H7 (cell line): ENCODE measurements around the gene RAF1. TPM values are rescaled to one million over a fixed set of nuclear protein-coding genes. Genes with fewer than 3 reads are reported as not detected.

Source experiments
- DNase-seq: peaks from one replicate; pipeline ENCODE4 v3.0.0; 2012
- H3K27me3 ChIP-seq: 2 replicates; pipeline ENCODE4 v1.6.0; 2011; ENCODE audit warnings: mild to moderate bottlenecking, low read length; ENCODE audit not compliant: control insufficient read depth, insufficient read depth
- H3K36me3 ChIP-seq: replicated peaks from 2 replicates; pipeline ENCODE4 v1.5.1; 2011; ENCODE audit warnings: low read length; ENCODE audit not compliant: control insufficient read depth, insufficient read depth
- H3K4me3 ChIP-seq: 2 replicates; pipeline ENCODE4 v1.5.1; 2011; ENCODE audit warnings: low read depth, mild to moderate bottlenecking, control low read depth, low read length, moderate library complexity; ENCODE audit not compliant: insufficient read depth
- total RNA-seq: library from RNA; depleted of rRNA; stranded (reverse); fragments of >200 nt; shearing (Covaris generic); gene quantifications from 2 replicates; pipeline ENCODE4 v1.2.3, GENCODE V29; 2014

Gene RAF1
- total RNA-seq, 1 experiment from 2014 or later: 158 TPM

DNA sequence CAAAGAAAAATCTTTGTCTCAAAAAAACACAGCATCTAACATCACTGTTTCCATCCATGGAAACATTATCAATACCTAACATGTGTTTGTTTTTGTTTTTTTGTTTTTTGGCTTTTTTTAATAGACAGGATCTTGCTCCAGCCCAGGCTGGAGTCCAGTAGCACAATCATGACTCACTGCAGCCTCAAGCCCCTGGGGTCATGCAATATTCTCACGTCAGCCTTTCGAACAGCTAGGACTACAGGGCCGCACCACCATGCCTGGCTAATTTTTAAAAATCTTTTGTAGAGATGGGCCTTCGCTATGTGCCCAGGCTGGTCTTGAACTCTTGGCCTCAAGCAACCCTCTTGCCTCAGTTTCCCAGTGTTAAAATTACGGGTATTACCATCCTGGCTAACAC, 52.8 kb downstream of the RAF1 start:
- Histone ChIP-seq H3K36me3 (peaks cover 8% of the 10 kb centered on the region), H3K27me3 (no peaks in the 10 kb centered on the region), H3K4me3 (no peak overlapping the region)
- no peak for DNase-seq

DNA sequence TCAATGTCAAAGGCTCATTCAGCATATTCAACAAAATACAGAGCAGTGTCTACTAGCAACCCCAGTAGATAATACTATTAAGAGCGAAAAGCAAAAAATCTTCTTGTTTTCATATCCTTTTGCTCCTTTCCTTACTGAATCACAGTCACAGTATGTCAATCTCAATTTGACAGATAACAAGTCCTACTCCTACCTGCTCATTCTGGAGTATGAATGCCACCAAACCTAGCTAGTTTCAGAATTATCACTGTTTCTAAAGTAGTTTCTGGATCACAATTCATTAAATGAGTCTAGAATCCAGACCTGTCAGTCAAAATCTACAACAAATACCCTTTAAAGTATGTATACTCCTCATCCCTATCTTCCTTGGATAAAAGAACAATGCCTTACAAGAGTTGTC, 55.5 kb downstream of the RAF1 start:
- H3K36me3 ChIP-seq: peaks cover 11% of the 10 kb centered on the region
- no peaks in the 10 kb centered on the region for H3K27me3 ChIP-seq
- DNase-seq: no peak
- H3K4me3 ChIP-seq: no peak overlapping the region

DNA sequence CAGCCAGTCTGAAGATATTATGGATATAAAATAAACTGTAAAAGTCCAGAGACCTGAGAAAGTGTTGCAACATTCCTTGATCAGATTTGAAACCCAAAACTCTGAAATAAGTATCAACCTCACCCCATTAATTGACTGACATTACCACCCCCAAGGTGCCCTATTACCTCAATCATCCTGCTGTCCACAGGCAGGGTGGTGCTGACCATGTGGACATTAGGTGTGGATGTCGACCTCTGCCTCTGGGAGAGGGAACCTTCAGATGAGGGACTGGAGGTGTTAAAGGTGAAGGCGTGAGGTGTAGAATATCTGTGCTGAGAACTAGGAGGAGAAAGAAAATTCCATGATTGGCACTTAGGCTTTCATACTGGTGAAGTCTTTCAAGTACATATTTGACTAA, 59.9 kb downstream of the RAF1 start:
- no peak for DNase-seq
- Histone ChIP-seq H3K27me3 (no peaks in the 10 kb centered on the region), H3K36me3 (peaks cover 22% of the 10 kb centered on the region), H3K4me3 (no peak overlapping the region)

DNA sequence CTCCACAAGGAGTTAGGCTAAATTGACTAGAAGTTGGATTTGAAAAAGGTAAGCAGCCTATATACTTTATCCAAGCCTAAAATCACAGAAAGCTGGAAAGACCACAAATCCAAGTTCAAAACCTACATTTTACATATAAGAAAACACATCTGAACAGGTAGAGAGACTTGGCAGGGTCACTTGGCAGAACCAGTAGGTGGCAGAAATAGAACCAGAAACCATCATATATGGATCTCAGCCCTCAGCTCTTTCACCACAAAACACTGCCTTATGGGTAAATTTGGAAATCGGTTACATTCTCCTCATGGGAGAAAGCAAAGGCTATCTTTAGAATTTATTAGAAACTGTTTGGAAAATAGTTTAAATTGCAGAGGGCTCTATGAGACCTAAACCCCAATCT, 62.8 kb downstream of the RAF1 start:
- peaks cover 22% of the 10 kb centered on the region for H3K36me3 ChIP-seq

DNA sequence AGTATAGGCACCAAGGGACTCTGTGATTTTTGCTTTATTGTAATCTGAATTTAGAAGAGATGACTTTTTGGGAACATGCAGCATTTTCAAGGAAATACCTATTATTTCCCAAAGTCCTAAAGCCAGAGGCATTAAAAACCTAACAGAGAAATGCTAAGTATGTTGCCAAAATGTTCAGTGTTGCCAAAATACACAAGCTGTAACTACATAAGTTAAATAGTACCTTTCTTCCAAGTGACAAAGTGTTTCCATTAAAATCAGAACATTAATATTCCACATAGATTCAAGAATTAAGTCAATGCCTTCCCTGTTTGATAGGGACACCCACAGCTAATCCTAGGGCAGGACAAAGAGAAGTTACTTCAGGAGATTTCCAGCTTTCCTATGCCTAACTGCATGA, 65.0 kb downstream of the RAF1 start:
- peaks cover 26% of the 10 kb centered on the region for H3K36me3 ChIP-seq
- H3K4me3 ChIP-seq: no peak overlapping the region
- no peak for DNase-seq
- H3K27me3 ChIP-seq: no peaks in the 10 kb centered on the region

More for the DNA sequence above, 62.8 kb downstream of the RAF1 start:
- Histone ChIP-seq H3K27me3 (no peaks in the 10 kb centered on the region), H3K4me3 (no peak overlapping the region)
- DNase-seq: no peak

DNA sequence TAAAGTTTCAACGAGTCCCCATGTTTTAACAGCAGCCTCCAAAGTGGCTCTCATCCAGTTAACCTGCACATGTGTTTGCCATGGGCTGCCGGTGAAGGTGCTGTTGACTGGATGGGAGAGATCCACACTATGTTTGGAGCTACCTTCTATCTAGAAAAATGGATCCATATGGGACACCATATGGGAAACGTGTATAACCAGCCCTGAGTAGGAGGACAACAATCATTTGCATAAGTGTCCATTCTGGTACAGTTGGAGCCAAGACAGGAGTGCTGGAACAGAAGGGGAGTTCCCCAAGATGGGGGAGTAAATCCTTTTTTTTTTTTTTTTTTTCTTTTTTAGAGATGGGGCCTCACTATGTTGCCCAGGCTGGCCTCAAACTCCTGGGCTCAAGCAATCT, 70.4 kb downstream of the RAF1 start:
- Histone ChIP-seq H3K27me3 (no peaks in the 10 kb centered on the region), H3K36me3 (peaks cover 32% of the 10 kb centered on the region), H3K4me3 (no peak overlapping the region)
- DNase-seq: no peak

DNA sequence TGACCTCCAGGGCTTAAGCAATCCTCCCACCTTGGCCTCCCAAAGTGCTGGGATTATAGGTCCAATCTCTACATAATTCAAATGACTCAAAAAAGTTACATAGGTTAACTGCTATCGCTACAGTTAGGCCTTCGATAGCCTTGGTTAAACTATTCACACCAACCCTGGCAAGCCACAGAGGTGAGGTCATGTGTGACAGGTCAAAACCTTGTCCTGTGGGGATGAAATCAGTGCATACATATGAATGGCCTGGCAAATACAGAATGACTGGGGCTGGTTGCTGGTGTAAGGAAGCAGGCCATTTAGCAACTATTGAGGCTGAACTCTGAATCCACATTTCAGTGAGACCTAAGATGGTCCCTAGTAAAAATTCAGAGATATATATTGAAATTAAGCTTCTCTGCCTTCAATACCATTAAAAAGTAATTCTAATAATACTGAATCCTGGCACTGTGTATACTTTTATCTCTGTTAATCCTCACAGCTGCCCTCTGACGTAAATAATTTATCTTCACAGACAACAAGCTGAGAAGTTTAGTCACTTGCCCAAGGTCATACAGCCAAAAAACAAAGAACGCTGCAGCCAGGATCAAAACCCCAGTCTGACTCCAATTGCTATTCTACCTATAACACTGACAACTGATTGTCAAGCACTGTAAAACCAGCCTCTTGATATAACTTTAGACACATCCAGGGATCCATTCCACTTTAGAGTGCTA, 71.8 kb downstream of the RAF1 start:
- no peak for DNase-seq
- Histone ChIP-seq H3K36me3 (peaks cover 30% of the 10 kb centered on the region), H3K4me3 (no peak overlapping the region), H3K27me3 (no peaks in the 10 kb centered on the region)

DNA sequence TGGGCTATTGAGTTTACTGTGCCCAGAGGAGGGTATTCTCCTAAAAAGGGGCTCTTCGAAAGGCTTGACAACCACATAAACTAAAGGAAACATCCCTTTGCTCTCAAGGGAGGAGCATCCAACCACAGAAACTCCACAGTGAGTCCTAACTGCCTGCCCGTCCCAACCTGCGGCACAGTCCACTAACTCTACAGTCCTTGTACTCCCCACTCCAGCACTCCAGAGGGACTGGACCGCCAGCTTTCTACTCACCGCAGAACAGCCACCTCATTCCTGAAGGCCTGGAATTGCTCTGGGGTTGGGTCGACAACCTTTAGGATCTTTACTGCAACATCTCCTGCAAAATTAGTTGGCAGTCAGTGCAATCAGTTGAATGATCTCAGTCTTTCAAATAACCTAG, 72.5 kb downstream of the RAF1 start:
- H3K27me3 ChIP-seq: no peaks in the 10 kb centered on the region
- peaks cover 30% of the 10 kb centered on the region for H3K36me3 ChIP-seq
- H3K4me3 ChIP-seq: no peak overlapping the region
- no peak for DNase-seq

DNA sequence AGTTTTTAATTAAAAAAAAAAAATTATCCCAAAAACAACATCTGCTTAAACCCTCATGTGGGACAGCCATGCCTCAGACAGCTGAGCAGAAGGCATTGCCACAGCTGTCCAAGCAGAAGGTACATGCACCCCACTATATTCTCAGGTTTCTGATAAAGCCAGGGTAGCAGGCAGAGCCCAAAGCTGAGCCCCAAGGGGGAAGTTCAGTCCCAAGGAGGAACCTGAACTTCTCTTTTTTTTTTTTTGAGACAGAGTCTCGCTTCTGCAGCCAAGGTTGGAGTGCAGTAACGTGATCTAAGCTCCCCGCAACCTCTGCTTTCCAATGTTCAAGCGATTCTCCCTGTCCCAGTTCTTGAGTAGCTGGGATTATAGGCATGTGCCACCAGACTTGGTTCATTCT, 73.8 kb downstream of the RAF1 start:
- H3K4me3 ChIP-seq: no peak overlapping the region
- peaks cover 39% of the 10 kb centered on the region for H3K36me3 ChIP-seq
- H3K27me3 ChIP-seq: no peaks in the 10 kb centered on the region
- no peak for DNase-seq

DNA sequence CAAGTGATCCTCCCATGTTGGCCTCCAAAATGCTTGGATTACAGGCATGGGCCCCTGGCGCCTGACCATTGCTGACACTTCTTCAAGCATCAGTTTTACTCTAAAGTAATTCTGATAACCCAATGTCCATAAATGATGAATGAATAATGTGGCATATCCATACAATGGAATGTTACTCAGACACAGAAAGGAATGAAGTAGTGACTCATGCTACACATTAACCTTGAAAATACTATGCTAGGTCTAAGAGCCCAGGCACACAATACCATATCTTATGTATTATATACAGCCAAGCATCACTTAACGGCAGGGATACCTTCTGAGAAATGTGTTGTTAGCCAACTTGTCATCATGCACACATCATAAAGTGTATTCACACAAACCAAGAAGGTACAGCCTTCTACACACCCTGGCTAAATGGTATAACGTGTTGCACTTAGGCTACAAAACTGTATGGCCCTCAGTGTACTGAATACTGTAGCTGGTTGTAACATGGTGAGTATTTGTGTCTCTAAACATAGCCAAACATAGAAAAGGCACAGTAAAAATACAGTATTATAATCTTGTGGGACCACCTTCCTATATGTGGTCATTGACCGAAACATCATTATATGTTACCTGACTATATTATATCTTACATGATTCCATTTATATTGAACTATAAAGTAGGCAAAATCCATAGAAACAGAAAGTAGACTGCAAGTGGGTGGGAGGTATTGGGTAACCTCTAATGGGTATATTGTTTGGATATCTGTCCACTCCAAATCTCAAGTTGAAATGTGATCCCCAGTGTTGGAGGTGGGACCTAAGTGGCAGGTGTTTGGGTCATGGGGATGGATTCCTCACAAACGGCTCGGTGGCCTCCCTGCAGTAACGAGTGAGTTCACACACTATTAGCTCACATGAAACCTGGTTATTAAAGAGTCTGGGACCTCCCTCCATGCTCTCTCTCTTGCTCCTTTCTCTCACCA, 75.6 kb downstream of the RAF1 start:
- Histone ChIP-seq H3K4me3 (no peak overlapping the region), H3K36me3 (peaks cover 46% of the 10 kb centered on the region)
- no peak for DNase-seq

DNA sequence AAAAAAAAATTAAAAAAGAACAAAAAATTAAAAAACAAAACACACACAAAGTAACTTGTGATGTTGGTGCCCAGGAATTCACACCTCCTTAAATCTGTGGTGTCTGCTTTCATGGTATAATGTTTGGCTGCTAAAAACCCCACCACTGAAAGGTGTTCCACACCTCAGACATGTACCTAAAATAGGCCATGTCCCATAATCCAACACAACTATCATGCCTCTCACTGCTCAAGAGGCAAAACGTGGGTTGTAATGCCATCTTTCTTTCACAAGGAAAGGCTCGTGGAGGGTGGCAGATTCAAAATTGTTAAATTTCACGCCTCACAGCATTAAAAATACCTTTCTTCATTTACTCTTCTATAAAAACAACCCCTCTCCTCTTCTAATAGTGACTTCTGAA, 77.5 kb downstream of the RAF1 start:
- Histone ChIP-seq H3K27me3 (no peaks in the 10 kb centered on the region), H3K4me3 (no peak overlapping the region), H3K36me3 (peaks cover 60% of the 10 kb centered on the region)
- DNase-seq: no peak

More for the DNA sequence above, 75.6 kb downstream of the RAF1 start:
- H3K27me3 ChIP-seq: no peaks in the 10 kb centered on the region

DNA sequence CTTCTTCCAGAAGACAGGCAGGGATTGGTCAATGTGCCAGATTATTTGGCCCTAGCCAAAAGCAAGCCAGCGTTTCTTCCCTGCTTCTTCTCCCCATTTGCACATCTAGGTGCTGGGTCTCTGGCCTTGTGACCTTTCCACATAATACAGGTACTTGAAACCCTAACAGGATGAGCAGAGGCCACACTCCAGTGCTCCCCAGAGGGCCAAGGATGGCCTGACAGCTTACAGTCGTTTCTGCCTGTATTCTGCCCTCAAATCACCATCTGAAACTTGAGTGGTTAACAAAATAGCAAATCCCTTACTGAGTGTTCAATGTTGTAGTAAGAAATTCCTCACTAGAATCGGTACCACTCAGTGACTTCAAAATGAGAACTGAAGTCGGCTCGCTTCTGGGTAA, 77.9 kb downstream of the RAF1 start:
- Histone ChIP-seq H3K36me3 (peaks cover 57% of the 10 kb centered on the region), H3K27me3 (no peaks in the 10 kb centered on the region), H3K4me3 (no peak overlapping the region)
- no peak for DNase-seq

DNA sequence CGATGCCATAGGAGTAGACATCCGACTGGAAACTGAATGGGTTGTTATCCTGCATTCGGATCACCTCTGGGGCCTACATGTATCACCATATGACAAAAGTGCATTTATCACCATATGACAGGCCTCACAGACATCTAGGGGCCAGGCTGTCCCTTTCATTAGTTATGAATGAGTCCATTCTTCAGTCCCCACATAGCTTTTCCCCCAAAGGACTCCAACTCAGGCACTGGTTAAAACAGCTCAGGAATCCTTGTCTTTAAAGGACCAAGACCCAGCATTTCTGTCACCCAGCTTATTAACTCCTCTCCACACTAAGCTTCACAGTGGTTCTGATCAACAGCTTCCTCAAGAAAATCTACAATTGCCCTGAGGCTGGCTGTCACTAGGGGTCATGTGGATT, 78.7 kb downstream of the RAF1 start:
- peaks cover 53% of the 10 kb centered on the region for H3K36me3 ChIP-seq
- DNase-seq: no peak

DNA sequence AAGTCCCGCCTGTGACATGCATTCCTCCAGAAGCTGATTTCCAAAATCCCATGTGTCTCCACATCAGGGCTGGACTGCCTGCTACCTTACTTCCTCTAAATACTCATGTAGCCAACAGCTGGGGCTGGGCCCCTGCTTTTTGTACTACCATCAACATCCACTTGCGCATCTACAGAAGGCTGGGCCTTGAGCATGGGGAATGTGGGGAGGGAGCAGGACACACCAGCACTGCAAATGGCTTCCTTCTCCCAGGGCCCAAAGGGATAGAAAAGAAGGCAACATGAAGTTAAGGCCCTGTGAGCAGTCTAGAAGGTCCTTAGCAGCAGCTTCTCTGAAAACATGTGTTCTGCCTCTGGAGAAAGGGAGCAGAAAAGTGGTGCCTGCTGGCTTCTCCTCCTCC, 79.8 kb downstream of the RAF1 start:
- Histone ChIP-seq H3K27me3 (no peaks in the 10 kb centered on the region), H3K4me3 (no peak overlapping the region), H3K36me3 (peaks cover 50% of the 10 kb centered on the region)
- DNase-seq: no peak

More for the DNA sequence above, 78.7 kb downstream of the RAF1 start:
- H3K27me3 ChIP-seq: no peaks in the 10 kb centered on the region
- H3K4me3 ChIP-seq: no peak overlapping the region

DNA sequence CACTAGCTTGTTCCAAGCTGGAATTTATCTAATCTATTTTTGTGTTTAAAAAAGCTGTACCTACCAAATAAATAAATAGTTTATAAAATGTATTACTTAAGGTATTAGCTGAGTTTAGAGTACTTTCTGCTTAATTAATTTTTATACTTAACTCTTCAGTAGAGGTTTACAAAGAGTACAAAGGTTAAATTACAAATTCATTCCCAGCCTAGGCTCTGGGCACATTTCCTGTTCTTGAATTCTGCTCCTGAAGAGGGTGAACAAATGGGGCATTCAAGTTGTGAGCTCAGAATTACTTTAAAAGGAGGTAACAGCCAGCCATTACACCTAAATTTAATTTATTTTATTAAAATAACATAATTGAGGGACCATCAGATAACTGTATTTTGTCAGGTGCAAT, 80.6 kb downstream of the RAF1 start:
- no peaks in the 10 kb centered on the region for H3K27me3 ChIP-seq
- H3K36me3 ChIP-seq: peaks cover 44% of the 10 kb centered on the region
- no peak overlapping the region for H3K4me3 ChIP-seq
- DNase-seq: no peak
